IMR-90 (cell line): ENCODE results near the gene TPSG1. TPM values are rescaled to one million over a fixed set of nuclear protein-coding genes. Genes with fewer than 3 reads are reported as not detected.
"Not testable (repeated sequence)": the region's sequence is repeated elsewhere in the genome, so short reads cannot be mapped to it uniquely, and the experiment has no call there.

Experiments
- ATAC-seq: fragments of 200-7000 bp; cut with Tn5 transposase; 2 replicates; pipeline ENCODE4 v1.9.1; 2020; ENCODE audit warnings: low read depth, mild to moderate bottlenecking, moderate library complexity
- BruUV-seq: library from RNA; stranded (reverse); fragments of 400-500 nt; replicated peaks from 2 replicates; lab custom pipeline; 2021; lab: Mats Ljungman, UMichigan
- CTCF ChIA-PET: fragments of 300-600 bp; formaldehyde crosslinking; extraction: SDS; loops from one replicate; lab custom pipeline; 2021; ENCODE audit warnings: antibody characterized with exemption; lab: Yijun Ruan, JAX
- POLR2A ChIA-PET: fragments of 300-600 bp; sonication (Branson Sonifier 250); formaldehyde crosslinking; loops from one replicate; lab custom pipeline; 2022; ENCODE audit warnings: antibody characterized with exemption; ENCODE audit not compliant: unreplicated experiment; lab: Charles Lee
- DNase-seq: peaks from one replicate; pipeline ENCODE4 v3.0.0; 2013
- H2AFZ ChIP-seq: replicated peaks from 2 replicates; pipeline ENCODE3; 2013; ENCODE audit warnings: low read length, mild to moderate bottlenecking; ENCODE audit not compliant: poor library complexity
- H2AK5ac ChIP-seq: 2 replicates; pipeline ENCODE4 v1.6.1; 2013; ENCODE audit warnings: low read depth, low read length, inconsistent platforms
- H2AK9ac ChIP-seq: replicated peaks from 2 replicates; pipeline ENCODE3; 2013; ENCODE audit warnings: mild to moderate bottlenecking, low read depth, low read length, moderate library complexity; ENCODE audit not compliant: poor library complexity
- H2BK120ac ChIP-seq: 2 replicates; pipeline ENCODE4 v1.6.1; 2013; ENCODE audit warnings: low read depth, low read length, inconsistent platforms
- H2BK15ac ChIP-seq: 3 replicates; pipeline ENCODE4 v1.6.1; 2013; ENCODE audit warnings: low read depth, low read length, inconsistent platforms
- H2BK20ac ChIP-seq: 2 replicates; pipeline ENCODE4 v1.6.1; 2013; ENCODE audit warnings: low read depth, mild to moderate bottlenecking, inconsistent platforms, low read length, moderate library complexity
- H2BK5ac ChIP-seq: 2 replicates; pipeline ENCODE4 v1.6.1; 2013; ENCODE audit warnings: mild to moderate bottlenecking, low read depth, low read length, inconsistent platforms; ENCODE audit not compliant: poor library complexity, severe bottlenecking
- H3K14ac ChIP-seq: replicated peaks from 2 replicates; pipeline ENCODE4 v1.6.1; 2013; ENCODE audit warnings: low read depth, low read length, inconsistent platforms
- H3K18ac ChIP-seq: 2 replicates; pipeline ENCODE4 v1.6.1; 2013; ENCODE audit warnings: low read depth, low read length, control low read depth
- H3K23ac ChIP-seq: 2 replicates; pipeline ENCODE4 v1.6.1; 2013; ENCODE audit warnings: low read depth, low read length, inconsistent platforms
- H3K27ac ChIP-seq: 2 replicates; pipeline ENCODE4 v1.5.1; 2013; ENCODE audit warnings: mild to moderate bottlenecking, control low read depth, low read length; ENCODE audit not compliant: insufficient read depth
- H3K27me3 ChIP-seq: 2 replicates; pipeline ENCODE4 v1.6.1; 2013; ENCODE audit warnings: low read length; ENCODE audit not compliant: control insufficient read depth, insufficient read depth
- H3K36me3 ChIP-seq: 2 replicates; pipeline ENCODE4 v1.6.1; 2013; ENCODE audit warnings: low read length, mixed read lengths; ENCODE audit not compliant: control insufficient read depth, insufficient read depth
- H3K4ac ChIP-seq: 2 replicates; pipeline ENCODE4 v1.6.1; 2013; ENCODE audit warnings: low read depth, low read length, inconsistent platforms
- H3K4me1 ChIP-seq: 2 replicates; pipeline ENCODE4 v1.6.1; 2013; ENCODE audit warnings: low read length, mixed read lengths; ENCODE audit not compliant: control insufficient read depth, insufficient read depth
- H3K4me2 ChIP-seq: 2 replicates; pipeline ENCODE4 v1.6.1; 2013; ENCODE audit warnings: low read depth, mild to moderate bottlenecking, control low read depth, low read length, moderate library complexity
- H3K4me3 ChIP-seq: 2 replicates; pipeline ENCODE4 v1.5.1; 2013; ENCODE audit warnings: low read depth, mild to moderate bottlenecking, control low read depth, low read length, moderate library complexity; ENCODE audit not compliant: insufficient read depth
- H3K56ac ChIP-seq: 2 replicates; pipeline ENCODE4 v1.6.1; 2013; ENCODE audit warnings: low read length, inconsistent platforms; ENCODE audit not compliant: insufficient read depth; ENCODE audit errors: extremely low read depth
- H3K79me1 ChIP-seq, 2 experiments: 2 replicates each; pipeline ENCODE4 v1.6.1; 2013; ENCODE audit warnings: low read length in 2 of 2, inconsistent platforms in 1 of 2, low read depth in 1 of 2
- H3K9ac ChIP-seq: 2 replicates; pipeline ENCODE4 v1.6.1; 2013; ENCODE audit warnings: low read depth, low read length, control low read depth
- H3K9me1 ChIP-seq: 2 replicates; pipeline ENCODE4 v1.6.1; 2013; ENCODE audit warnings: low read length, inconsistent platforms; ENCODE audit not compliant: insufficient read depth
- H3K9me3 ChIP-seq: 2 replicates; pipeline ENCODE4 v1.6.1; 2013; ENCODE audit warnings: low read length; ENCODE audit not compliant: control insufficient read depth, insufficient read depth
- H4K20me1 ChIP-seq: 2 replicates; pipeline ENCODE4 v1.6.1; 2013; ENCODE audit warnings: low read length, inconsistent platforms; ENCODE audit not compliant: insufficient read depth
- H4K5ac ChIP-seq: 2 replicates; pipeline ENCODE4 v1.6.1; 2013; ENCODE audit warnings: mild to moderate bottlenecking, low read depth, low read length, control low read depth
- H4K8ac ChIP-seq, 2 experiments: 2 replicates each; pipeline ENCODE4 v1.6.1; 2013; ENCODE audit warnings: low read depth in 2 of 2, low read length in 2 of 2, control low read depth in 1 of 2, inconsistent platforms in 1 of 2
- H4K91ac ChIP-seq: 2 replicates; pipeline ENCODE4 v1.6.1; 2013; ENCODE audit warnings: low read depth, low read length, inconsistent platforms; ENCODE audit not compliant: insufficient read depth
- WGBS, 2 experiments: methylation state at CpG; one replicate each; pipeline versions ENCODE4 v1.1.5 to v1.1.7; 2013; ENCODE audit warnings: missing lambda C conversion rate in 2 of 2; ENCODE audit not compliant: insufficient read length in 1 of 2; ENCODE audit errors: extremely low coverage in 2 of 2; 5-methylcytosine and 5-hydroxymethylcytosine counted together
- dilution Hi-C: fragments of 300-500 bp; cut with HindIII; formaldehyde crosslinking; loops from one replicate; pipeline ENCODE4 v1.14.3; 2018; ENCODE audit warnings: low sequenced_read_pairs; ENCODE audit not compliant: unreplicated experiment
- in situ Hi-C: fragments of 300-500 bp; cut with MboI; formaldehyde crosslinking; loops from 3 replicates; pipeline ENCODE4 v1.14.3; 2019; ENCODE audit warnings: low sequenced_read_pairs, inconsistent platforms, mixed read lengths
- intact Hi-C: fragments of 100-400 bp; cut with micrococcal nuclease; formaldehyde crosslinking; loops from 2 replicates; pipeline ENCODE4 v1.10.0; 2022
- polyA plus RNA-seq, 3 experiments: library from polyadenylated mRNA; depleted of rRNA; stranded (reverse); fragments of >200 nt; gene quantifications; 2 replicates each; pipeline ENCODE4 v1.2.3, GENCODE V29; 2012; ENCODE audit warnings: low replicate concordance in 1 of 3
- total RNA-seq: library from RNA; depleted of rRNA; stranded (reverse); fragments of >200 nt; gene quantifications from 2 replicates; pipeline ENCODE4 v1.2.3, GENCODE V29; 2012

TPSG1 gene
- total and polyA plus RNA-seq, 2 of the 4 experiments (the other 2 are of a cell fraction): not detected

- H3K79me1 ChIP-seq, H3K9ac ChIP-seq, H3K27ac ChIP-seq, H3K14ac ChIP-seq, H2BK5ac ChIP-seq, H2AK5ac ChIP-seq, H3K4me2 ChIP-seq, DNase-seq, H3K4me1 ChIP-seq, H3K4me3 ChIP-seq, H2BK120ac ChIP-seq, H4K5ac ChIP-seq, BruUV-seq, H2AK9ac ChIP-seq, H3K9me1 ChIP-seq, H3K56ac ChIP-seq, dilution Hi-C loops, H3K4ac ChIP-seq, CTCF ChIA-PET, H3K36me3 ChIP-seq, H2BK20ac ChIP-seq, H3K9me3 ChIP-seq, H3K27me3 ChIP-seq, H4K8ac ChIP-seq, POLR2A ChIA-PET, ATAC-seq, H2AFZ ChIP-seq, H4K91ac ChIP-seq, H3K23ac ChIP-seq, intact Hi-C loops, H2BK15ac ChIP-seq, H4K20me1 ChIP-seq, H3K18ac ChIP-seq: not testable (repeated sequence)
- WGBS, 2 experiments: 91% methylated on average over 12 of the region's 44 CpGs; no CpG with 5 or more reads in 1 of the 2 experiments
- in situ Hi-C loops: loop anchor here (5.0 kb wide), 1 partner anchor 87 kb away; no protein-coding TSS in a partner anchor
Measured at GRCh38 chr16:1198671-1199346, 26.3 kb downstream of the TPSG1 start.
